ENCODE data around the gene COG2.
"Not testable (repeated sequence)": the region's sequence is repeated elsewhere in the genome, so short reads cannot be mapped to it uniquely, and the experiment has no call there.

COG2 gene

GRCh38 chr1:230703679-230704385 lies 61.6 kb downstream of the COG2 start:
- DNase-seq, result no peak

- no peak for DNase-seq
Measured at GRCh38 chr1:230704830-230705229, 62.5 kb downstream of the COG2 start.

GRCh38 chr1:230705289-230706019 lies 63.2 kb downstream of the COG2 start:
- no peak for DNase-seq

GRCh38 chr1:230706020-230706699 lies 63.9 kb downstream of the COG2 start:
- no peak for DNase-seq

GRCh38 chr1:230706887-230707731 lies 64.8 kb downstream of the COG2 start:
- DNase-seq, result no peak

- DNase-seq, result no peak
Measured at GRCh38 chr1:230707732-230708630, 65.7 kb downstream of the COG2 start.

GRCh38 chr1:230708631-230709580 lies 66.6 kb downstream of the COG2 start:
- no peak for DNase-seq

GRCh38 chr1:230709619-230710542 lies 67.6 kb downstream of the COG2 start:
- DNase-seq, result no peak

- DNase-seq, result no peak
Measured at GRCh38 chr1:230710543-230710904, 68.2 kb downstream of the COG2 start.

- no peak for DNase-seq
Measured at GRCh38 chr1:230711245-230711644, 69.0 kb downstream of the COG2 start.

- DNase-seq, result no peak
Measured at GRCh38 chr1:230712470-230712942, 70.2 kb downstream of the COG2 start.

- DNase-seq, result no peak
Measured at GRCh38 chr1:230713138-230713537, 70.9 kb downstream of the COG2 start.

- no peak for DNase-seq
Measured at GRCh38 chr1:230713547-230713914, 71.2 kb downstream of the COG2 start.

- DNase-seq, result no peak
Measured at GRCh38 chr1:230713915-230714764, 71.9 kb downstream of the COG2 start, which contains the start of gene AGT. TSS of gene AGT (minus strand) at chr1:230714122. CDS start at chr1:230710823, 3,299 bp downstream.

GRCh38 chr1:230715510-230715909 lies 73.2 kb downstream of the COG2 start:
- DNase-seq, result no peak

GRCh38 chr1:230716453-230716852 lies 74.2 kb downstream of the COG2 start:
- DNase-seq, result not testable (repeated sequence)

GRCh38 chr1:230717251-230717650 lies 75.0 kb downstream of the COG2 start:
- DNase-seq, result no peak

- not testable (repeated sequence) for DNase-seq
Measured at GRCh38 chr1:230721849-230722522, 79.7 kb downstream of the COG2 start.

All from activated CD4-positive, alpha-beta T cell treated with anti-CD3 and anti-CD28 coated beads, Interleukin-2, amount 50 U/mL, for 48 hours (primary cell).